ENCODE results near the gene DGKZ.

Gene DGKZ

DNA sequence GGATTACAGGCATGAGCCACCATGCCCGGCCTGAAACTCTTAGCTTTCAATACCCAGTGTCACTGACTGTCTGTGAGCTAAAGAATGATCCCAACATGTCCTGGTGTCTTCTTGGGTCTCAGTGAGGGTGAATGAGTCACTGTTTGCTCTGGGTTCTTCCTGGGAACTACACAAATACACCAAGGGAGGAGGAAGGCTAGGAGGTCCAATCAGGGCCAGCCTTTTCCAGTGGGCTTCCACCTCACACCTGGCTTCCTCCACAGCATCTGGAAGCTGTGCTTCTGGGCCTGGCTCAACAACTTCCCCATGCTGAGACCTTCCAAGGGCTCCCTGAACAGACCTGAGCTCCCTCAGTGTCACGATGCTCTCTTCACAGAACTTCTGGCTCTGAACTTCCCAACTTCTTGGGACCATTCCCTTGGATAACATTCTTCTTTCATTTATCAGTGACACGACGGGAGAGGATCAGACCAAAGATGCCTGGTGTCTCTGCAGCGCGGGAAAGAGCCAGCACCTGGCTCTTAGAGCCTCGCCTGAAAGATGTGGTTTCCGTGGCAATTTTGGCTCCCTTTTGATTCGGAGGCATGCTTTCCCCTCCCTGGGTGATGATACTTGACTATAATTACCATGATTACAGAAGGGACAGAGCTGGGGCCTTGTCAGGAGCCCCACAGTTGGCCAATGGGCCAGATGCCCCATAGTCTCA is 66.7 kb downstream of the DGKZ start:
- TF ChIP-seq CTCF (IDR thresholded peaks at IDR 0.05), result no peak
- no peak overlapping the region for H3K27ac ChIP-seq
- H3K9me3 ChIP-seq, result no peaks in the 10 kb centered on the region
- H3K4me1 ChIP-seq (ENCODE audit: control insufficient read depth in 1 of 2, insufficient read depth in 1 of 2, low read depth in 1 of 2, low read length in 1 of 2), result no peaks in the 10 kb centered on the region
- no peak overlapping the region for H3K4me3 ChIP-seq (ENCODE audit: low read depth in 1 of 2, low read length in 1 of 2)
- H3K27me3 ChIP-seq, result no peaks in the 10 kb centered on the region
- peaks cover 63% of the 10 kb centered on the region for H3K36me3 ChIP-seq

- Histone ChIP-seq H3K9me3 (no peaks in the 10 kb centered on the region), H3K27ac (no peak overlapping the region), H3K36me3 (peaks cover 60% of the 10 kb centered on the region), H3K4me3 (ENCODE audit: low read depth in 1 of 2, low read length in 1 of 2) (no peak overlapping the region), H3K4me1 (ENCODE audit: control insufficient read depth in 1 of 2, insufficient read depth in 1 of 2, low read depth in 1 of 2, low read length in 1 of 2) (no peaks in the 10 kb centered on the region), H3K27me3 (no peaks in the 10 kb centered on the region)
- TF ChIP-seq CTCF (IDR thresholded peaks at IDR 0.05), result no peak
Measured at GRCh38 chr11:46414466-46414796, 67.2 kb downstream of the DGKZ start.

- Histone ChIP-seq H3K9me3 (no peaks in the 10 kb centered on the region), H3K4me1 (ENCODE audit: control insufficient read depth in 1 of 2, insufficient read depth in 1 of 2, low read depth in 1 of 2, low read length in 1 of 2) (no peaks in the 10 kb centered on the region), H3K27ac (no peak overlapping the region), H3K4me3 (ENCODE audit: low read depth in 1 of 2, low read length in 1 of 2) (no peak overlapping the region), H3K27me3 (no peaks in the 10 kb centered on the region), H3K36me3 (peaks cover 56% of the 10 kb centered on the region)
- TF ChIP-seq CTCF (IDR thresholded peaks at IDR 0.05), result no peak
Measured at GRCh38 chr11:46414879-46415278, 67.6 kb downstream of the DGKZ start.

DNA sequence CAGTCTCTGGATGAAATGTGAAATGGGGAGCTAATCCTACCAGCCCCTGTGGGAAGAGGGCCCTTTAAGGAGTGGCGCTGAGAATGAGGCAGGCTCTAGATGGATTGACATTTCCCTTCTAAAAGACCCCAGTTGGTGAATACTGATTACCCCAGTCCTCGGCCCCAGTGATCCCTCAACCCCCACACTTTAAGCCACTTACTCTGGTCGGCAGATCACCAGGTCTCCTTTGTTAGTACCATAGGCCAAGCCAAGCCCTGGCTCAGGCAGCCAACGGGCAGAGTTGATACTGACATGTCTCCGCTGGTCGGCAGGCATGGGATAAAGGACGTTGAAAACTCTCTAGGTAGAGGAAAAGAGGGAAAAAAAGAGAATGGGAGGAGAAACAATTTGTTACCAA is 70.4 kb downstream of the DGKZ start:
- peaks cover 61% of the 10 kb centered on the region for H3K36me3 ChIP-seq
- H3K4me3 ChIP-seq (ENCODE audit: low read depth in 1 of 2, low read length in 1 of 2), result no peak overlapping the region
- H3K4me1 ChIP-seq (ENCODE audit: control insufficient read depth in 1 of 2, insufficient read depth in 1 of 2, low read depth in 1 of 2, low read length in 1 of 2), result no peaks in the 10 kb centered on the region
- no peak for TF ChIP-seq CTCF (IDR thresholded peaks at IDR 0.05)
- H3K27ac ChIP-seq, result no peak overlapping the region
- no peaks in the 10 kb centered on the region for H3K27me3 ChIP-seq
- H3K9me3 ChIP-seq, result no peaks in the 10 kb centered on the region

DNA sequence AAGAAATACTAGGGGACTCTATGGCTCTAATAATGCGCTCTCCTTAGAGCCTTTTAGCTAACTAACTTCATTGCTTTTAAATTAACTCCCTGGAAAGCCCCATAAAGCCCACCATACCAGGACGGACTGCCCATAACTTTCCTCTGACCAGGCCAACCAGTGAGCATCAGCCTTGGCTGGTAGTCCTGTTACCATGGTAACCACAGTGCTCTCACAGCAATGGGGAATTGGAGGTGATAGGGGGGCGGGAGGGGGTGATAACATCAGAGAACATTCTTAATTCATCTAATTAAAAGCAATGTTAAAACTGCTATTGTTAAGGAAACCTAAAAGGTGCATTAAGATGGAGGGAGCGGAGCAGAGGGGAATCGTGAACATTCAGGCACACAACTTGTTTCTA is 71.5 kb downstream of the DGKZ start:
- Histone ChIP-seq H3K4me3 (ENCODE audit: low read depth in 1 of 2, low read length in 1 of 2) (no peak overlapping the region), H3K4me1 (ENCODE audit: control insufficient read depth in 1 of 2, insufficient read depth in 1 of 2, low read depth in 1 of 2, low read length in 1 of 2) (no peaks in the 10 kb centered on the region), H3K9me3 (no peaks in the 10 kb centered on the region), H3K36me3 (peaks cover 53% of the 10 kb centered on the region), H3K27me3 (no peaks in the 10 kb centered on the region), H3K27ac (no peak overlapping the region)
- TF ChIP-seq CTCF (IDR thresholded peaks at IDR 0.05), result no peak

DNA sequence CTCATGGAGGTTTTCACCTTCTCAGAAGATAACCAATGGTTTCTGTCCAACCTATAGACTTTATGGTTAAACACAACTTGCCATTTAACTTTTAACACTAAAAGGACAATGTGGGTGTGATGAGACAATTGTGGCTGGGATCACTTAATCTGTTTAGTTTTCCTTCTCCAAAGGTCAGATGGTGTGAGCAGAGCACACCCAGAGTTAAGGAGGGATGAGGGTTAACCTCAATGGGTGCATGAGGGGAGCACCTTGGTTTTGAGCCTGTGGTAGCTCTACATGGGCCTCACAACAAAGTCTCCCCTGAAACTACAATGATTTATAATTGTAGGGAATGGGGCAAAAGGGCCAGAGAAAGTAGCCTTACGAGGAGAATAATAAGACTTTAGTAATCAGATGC is 73.2 kb downstream of the DGKZ start:
- Histone ChIP-seq H3K9me3 (no peaks in the 10 kb centered on the region), H3K27ac (no peak overlapping the region), H3K36me3 (peaks cover 40% of the 10 kb centered on the region), H3K4me3 (ENCODE audit: low read depth in 1 of 2, low read length in 1 of 2) (no peak overlapping the region), H3K27me3 (no peaks in the 10 kb centered on the region), H3K4me1 (ENCODE audit: control insufficient read depth in 1 of 2, insufficient read depth in 1 of 2, low read depth in 1 of 2, low read length in 1 of 2) (no peaks in the 10 kb centered on the region)
- no peak for TF ChIP-seq CTCF (IDR thresholded peaks at IDR 0.05)
